GM21515 (cell line): ENCODE results near the gene FAM193B.
A peak's percentile ranks its signal among the peaks of the same experiment; 100 is the strongest.

Experiments
- ATAC-seq: cut with Tn5 transposase; IDR thresholded peaks from one replicate; pipeline ENCODE4 v1.9.1; 2021; ENCODE audit not compliant: unreplicated experiment

Gene FAM193B

GRCh38 chr5:177554474-177555111 lies at the start of gene FAM193B:
Gene FAM193B (minus strand): TSS chr5:177554563. CDS start chr5:177554458, 105 bp downstream.
- ATAC-seq, result peak; percentile 79

- ATAC-seq, result no peak
Measured at GRCh38 chr5:177604116-177604521, 49.8 kb upstream of the FAM193B start.

- no peak for ATAC-seq
Measured at GRCh38 chr5:177603631-177604030, 49.3 kb upstream of the FAM193B start.

- no peak for ATAC-seq
Measured at GRCh38 chr5:177602458-177602830, 48.1 kb upstream of the FAM193B start.

- ATAC-seq, result no peak
Measured at GRCh38 chr5:177601577-177602457, 47.5 kb upstream of the FAM193B start.

GRCh38 chr5:177601126-177601525 lies 46.8 kb upstream of the FAM193B start:
- no peak for ATAC-seq

- no peak for ATAC-seq
Measured at GRCh38 chr5:177600508-177601018, 46.2 kb upstream of the FAM193B start.

- ATAC-seq, result peak; percentile 92
Measured at GRCh38 chr5:177599731-177600507, 45.6 kb upstream of the FAM193B start, which contains the start of gene B4GALT7. Gene B4GALT7 (plus strand): TSS chr5:177600132. CDS start chr5:177600211, 79 bp downstream.

- ATAC-seq, result no peak
Measured at GRCh38 chr5:177598477-177598876, 44.1 kb upstream of the FAM193B start.

- no peak for ATAC-seq
Measured at GRCh38 chr5:177596775-177597238, 42.4 kb upstream of the FAM193B start.

GRCh38 chr5:177595991-177596774 lies 41.8 kb upstream of the FAM193B start:
- ATAC-seq, result no peak

- ATAC-seq, result no peak
Measured at GRCh38 chr5:177595026-177595585, 40.7 kb upstream of the FAM193B start.

GRCh38 chr5:177594071-177594470 lies 39.7 kb upstream of the FAM193B start:
- ATAC-seq, result no peak

GRCh38 chr5:177593511-177593910 lies 39.1 kb upstream of the FAM193B start:
- ATAC-seq, result no peak

- no peak for ATAC-seq
Measured at GRCh38 chr5:177592905-177593304, 38.5 kb upstream of the FAM193B start.

GRCh38 chr5:177592010-177592834 lies 37.9 kb upstream of the FAM193B start, which contains the start of gene TMED9:
Gene TMED9 (plus strand): TSS chr5:177592203. CDS start chr5:177592215, 12 bp downstream.
- ATAC-seq, result peak; percentile 89

GRCh38 chr5:177591690-177592009 lies 37.3 kb upstream of the FAM193B start:
- ATAC-seq, result no peak

- no peak for ATAC-seq
Measured at GRCh38 chr5:177590406-177590805, 36.0 kb upstream of the FAM193B start.

- no peak for ATAC-seq
Measured at GRCh38 chr5:177588413-177588909, 34.1 kb upstream of the FAM193B start.
